Smooth muscle cell (in vitro differentiated cells): ENCODE data around the gene TPPP2. TPM values are rescaled to one million over a fixed set of nuclear protein-coding genes. Genes with fewer than 3 reads are reported as not detected.

ENCODE experiments used
- DNase-seq: peaks from one replicate; lab custom pipeline; 2025; ENCODE audit not compliant: unreplicated experiment; lab: John Stamatoyannopoulos, UW
- H2AFZ ChIP-seq: fragments of 200-600 bp; sonication (generic); 2 replicates; pipeline ENCODE4 v1.6.0; 2016; ENCODE audit warnings: antibody characterized with exemption, low read depth, mild to moderate bottlenecking
- H3F3A ChIP-seq: fragments of 200-600 bp; sonication (generic); 2 replicates; pipeline ENCODE4 v1.6.0; 2017; ENCODE audit warnings: antibody characterized with exemption, low read depth
- H3K27ac ChIP-seq: fragments of 200-600 bp; sonication (generic); 2 replicates; pipeline ENCODE4 v1.5.1; 2016; ENCODE audit warnings: low read depth, mild to moderate bottlenecking
- H3K27me3 ChIP-seq: fragments of 200-600 bp; sonication (generic); 2 replicates; pipeline ENCODE4 v1.6.1; 2016; ENCODE audit warnings: low read depth, mild to moderate bottlenecking
- H3K36me3 ChIP-seq: fragments of 200-600 bp; sonication (generic); 2 replicates; pipeline ENCODE4 v1.5.1; 2016; ENCODE audit warnings: low read depth
- H3K4me1 ChIP-seq: fragments of 200-600 bp; sonication (generic); 2 replicates; pipeline ENCODE4 v1.5.1; 2016; ENCODE audit warnings: low read depth
- H3K4me2 ChIP-seq: fragments of 200-600 bp; sonication (generic); 2 replicates; pipeline ENCODE4 v1.6.0; 2016; ENCODE audit warnings: mild to moderate bottlenecking
- H3K4me3 ChIP-seq: fragments of 200-600 bp; sonication (generic); 2 replicates; pipeline ENCODE4 v1.5.1; 2016; ENCODE audit warnings: mild to moderate bottlenecking
- H3K79me2 ChIP-seq: fragments of 200-600 bp; sonication (generic); 2 replicates; pipeline ENCODE4 v1.6.0; 2016; ENCODE audit warnings: low read depth, mild to moderate bottlenecking
- H3K9ac ChIP-seq: fragments of 200-600 bp; sonication (generic); 2 replicates; pipeline ENCODE4 v1.6.0; 2016; ENCODE audit warnings: low read depth
- H3K9me3 ChIP-seq: fragments of 200-600 bp; sonication (generic); replicated peaks from 2 replicates; pipeline ENCODE4 v1.5.1; 2016; ENCODE audit warnings: low read depth
- H4K20me1 ChIP-seq: fragments of 200-600 bp; sonication (generic); 2 replicates; pipeline ENCODE4 v1.6.0; 2016; ENCODE audit warnings: low read depth
- CTCF ChIP-seq: fragments of 200-600 bp; sonication (generic); IDR thresholded peaks from 2 replicates; pipeline ENCODE4 v1.5.1; 2017; ENCODE audit warnings: borderline replicate concordance, mild to moderate bottlenecking, antibody characterized with exemption; ENCODE audit not compliant: insufficient read depth, poor library complexity, severe bottlenecking
- WGBS: methylation state at CpG from one replicate; pipeline ENCODE4 v1.1.7; 2016; ENCODE audit warnings: low lambda C conversion rate; 5-methylcytosine and 5-hydroxymethylcytosine counted together
- polyA plus RNA-seq: library from polyadenylated mRNA; unstranded; fragments of >200 nt; fragmentation: Nextera tagmentation; extraction: Ambion mirVana; gene quantifications from 2 replicates; pipeline ENCODE4 v1.2.1, GENCODE V29; 2016
- total RNA-seq: library from RNA; depleted of rRNA; stranded (reverse); fragments of >200 nt; gene quantifications from 2 replicates; pipeline ENCODE4 v1.2.3, GENCODE V29; 2014

TPPP2 gene
- total and polyA plus RNA-seq, 2 experiments from 2014 or later, result 0.70 TPM; not detected in 1

DNA sequence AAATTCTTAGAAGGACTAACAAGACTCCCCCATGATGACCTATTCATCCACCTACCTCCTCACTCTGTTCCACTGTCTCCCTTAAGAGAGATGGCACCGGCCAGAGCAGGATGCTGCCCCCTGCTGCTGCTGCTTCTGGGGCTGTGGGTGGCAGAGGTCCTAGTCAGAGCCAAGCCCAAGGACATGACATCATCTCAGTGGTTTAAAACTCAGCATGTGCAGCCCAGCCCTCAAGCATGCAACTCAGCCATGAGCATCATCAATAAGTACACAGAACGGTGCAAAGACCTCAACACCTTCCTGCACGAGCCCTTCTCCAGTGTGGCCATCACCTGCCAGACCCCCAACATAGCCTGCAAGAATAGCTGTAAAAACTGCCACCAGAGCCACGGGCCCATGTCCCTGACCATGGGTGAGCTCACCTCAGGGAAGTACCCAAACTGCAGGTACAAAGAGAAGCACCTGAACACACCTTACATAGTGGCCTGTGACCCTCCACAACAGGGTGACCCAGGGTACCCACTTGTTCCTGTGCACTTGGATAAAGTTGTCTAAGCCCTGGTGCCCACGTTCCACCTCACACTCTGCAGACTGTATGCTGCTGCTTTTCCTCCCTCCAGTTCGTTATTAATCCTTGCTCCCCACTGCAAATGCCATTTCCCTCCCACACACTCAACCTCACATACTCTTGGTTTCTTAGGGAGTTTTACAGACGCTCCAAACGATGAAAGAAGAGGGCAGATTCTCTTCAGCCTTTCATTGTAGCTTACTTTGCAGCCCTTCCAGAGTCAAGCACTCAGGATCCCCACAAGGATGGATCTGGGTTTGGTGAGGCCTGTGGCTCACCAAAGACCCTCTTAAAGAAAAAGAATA, 28.0 kb downstream of the TPPP2 start, which contains the start of gene RNASE8:
TSS of gene RNASE8 (plus strand) at position 20 of the 873 bp plus-strand sequence. CDS start at position 91, 71 bp downstream.
- WGBS, result 49% methylated on average over 8 of the region's 8 CpGs
- H3K27me3 ChIP-seq, result no peaks in the 10 kb centered on the region
- peak within 1 kb of the TSS; percentile 52 for H3K4me2 ChIP-seq
- no peak within 1 kb of the TSS for H3K4me3 ChIP-seq
- no peaks in the 10 kb centered on the region for H3K79me2 ChIP-seq
- H2AFZ ChIP-seq, result no peak within 1 kb of the TSS
- H3K36me3 ChIP-seq, result no peaks in the 10 kb centered on the region
- DNase-seq, result no peak
- no peak within 1 kb of the TSS for H3K9ac ChIP-seq
- H3F3A ChIP-seq, result peaks cover 5% of the 10 kb centered on the region
- H3K4me1 ChIP-seq, result peaks cover 1% of the 10 kb centered on the region
- H4K20me1 ChIP-seq, result no peaks in the 10 kb centered on the region
- TF ChIP-seq CTCF, result no peak
- H3K27ac ChIP-seq, result peak within 1 kb of the TSS; percentile 79
- H3K9me3 ChIP-seq, result no peaks in the 10 kb centered on the region

DNA sequence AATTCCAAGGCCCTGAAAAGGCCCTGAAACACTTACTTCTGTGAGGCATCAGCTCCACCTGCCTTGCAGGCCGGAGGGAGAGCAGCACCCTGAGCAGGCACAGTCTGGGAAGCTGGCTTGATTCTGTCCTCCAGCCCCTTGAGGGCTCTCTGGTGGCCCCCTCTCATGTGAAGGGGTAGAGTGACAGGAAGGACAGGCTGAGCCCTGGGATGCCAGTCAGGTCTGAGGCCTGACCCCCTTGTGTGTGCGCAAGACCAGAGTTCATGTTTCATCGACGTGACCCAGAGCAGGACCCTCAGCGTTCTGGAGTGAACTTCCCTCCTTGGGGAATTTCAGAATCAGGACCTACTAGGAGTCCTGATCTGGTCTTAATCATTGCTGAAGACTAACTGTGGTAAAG, 28.9 kb downstream of the TPPP2 start:
- DNase-seq, result no peak
- no peak overlapping the region for H3K9ac ChIP-seq
- H3K79me2 ChIP-seq, result no peaks in the 10 kb centered on the region
- H3K4me3 ChIP-seq, result no peak overlapping the region
- no peak overlapping the region for H3K4me2 ChIP-seq
- WGBS, result 94% methylated on average over 5 of the region's 5 CpGs
- no peaks in the 10 kb centered on the region for H3K27me3 ChIP-seq
- H3K4me1 ChIP-seq, result peaks cover 8% of the 10 kb centered on the region
- no peaks in the 10 kb centered on the region for H4K20me1 ChIP-seq
- no peaks in the 10 kb centered on the region for H3K9me3 ChIP-seq
- H3K36me3 ChIP-seq, result no peaks in the 10 kb centered on the region
- no peak overlapping the region for H2AFZ ChIP-seq
- peak overlapping the region; percentile 79 for H3K27ac ChIP-seq
- peaks cover 11% of the 10 kb centered on the region for H3F3A ChIP-seq
- no peak for TF ChIP-seq CTCF

GRCh38 chr14:21059842-21060613, 30.0 kb downstream of the TPPP2 start:
- no peak for DNase-seq
- Histone ChIP-seq H3K27me3 (no peaks in the 10 kb centered on the region), H3K9me3 (no peaks in the 10 kb centered on the region), H3K79me2 (no peaks in the 10 kb centered on the region), H2AFZ (peak overlapping the region; percentile 15), H3K36me3 (no peaks in the 10 kb centered on the region), H3K4me3 (no peak overlapping the region), H3K4me1 (peaks cover 8% of the 10 kb centered on the region), H3K4me2 (peak overlapping the region; percentile 41), H3K9ac (no peak overlapping the region), H3K27ac (peak overlapping the region; percentile 41), H3F3A (peaks cover 16% of the 10 kb centered on the region), H4K20me1 (no peaks in the 10 kb centered on the region)
- TF ChIP-seq CTCF, result no peak
- 71% methylated on average over 8 of the region's 8 CpGs for WGBS
